H1 (cell line): ENCODE results near the gene CHFR. TPM values are rescaled to one million over a fixed set of nuclear protein-coding genes. Genes with fewer than 3 reads are reported as not detected.
A peak's percentile ranks its signal among the peaks of the same experiment; 100 is the strongest.

ENCODE experiments used
- CTCF ChIA-PET: fragments of 300-600 bp; sonication (Branson Sonifier 250); formaldehyde crosslinking; loops from one replicate; lab custom pipeline; 2021; ENCODE audit not compliant: partially characterized antibody; lab: Charles Lee
- POLR2A ChIA-PET: fragments of 300-600 bp; sonication (Branson Sonifier 250); formaldehyde crosslinking; loops from one replicate; lab custom pipeline; 2021; ENCODE audit warnings: inconsistent platforms; ENCODE audit not compliant: partially characterized antibody; lab: Charles Lee
- DNase-seq, 2 experiments: peaks; one replicate each; pipeline versions ENCODE4 v3.0.0 to v3.0.0-alpha.2; 2010 to 2022; ENCODE audit warnings: low spot score in 2 of 2, low read depth in 1 of 2, mixed read lengths in 1 of 2
- FAIRE-seq: peaks from 2 replicates; lab custom pipeline; 2011; peaks lifted over from hg19 to GRCh38; lab: Jason Lieb, UNC
- H2AFZ ChIP-seq: 2 replicates; pipeline ENCODE4 v1.8.1; 2012; ENCODE audit warnings: low read length, inconsistent platforms
- H2AK5ac ChIP-seq: 2 replicates; pipeline ENCODE4 v1.6.1; 2013; ENCODE audit warnings: low read depth, low read length
- H2BK120ac ChIP-seq: replicated peaks from 2 replicates; pipeline ENCODE3; 2013; ENCODE audit warnings: low read depth, low read length, inconsistent platforms
- H2BK12ac ChIP-seq: 2 replicates; pipeline ENCODE4 v1.6.1; 2013; ENCODE audit warnings: low read depth, low read length
- H2BK15ac ChIP-seq: 2 replicates; pipeline ENCODE4 v1.6.1; 2013; ENCODE audit warnings: low read length
- H2BK20ac ChIP-seq: 2 replicates; pipeline ENCODE4 v1.6.1; 2013; ENCODE audit warnings: low read length
- H2BK5ac ChIP-seq: 2 replicates; pipeline ENCODE4 v1.6.1; 2013; ENCODE audit warnings: low read depth, low read length
- H3K14ac ChIP-seq: 2 replicates; pipeline ENCODE4 v1.6.1; 2013; ENCODE audit warnings: inconsistent platforms; ENCODE audit not compliant: insufficient read length
- H3K18ac ChIP-seq: 2 replicates; pipeline ENCODE4 v1.6.1; 2013; ENCODE audit warnings: low read length; ENCODE audit errors: extremely low read depth
- H3K23ac ChIP-seq: 2 replicates; pipeline ENCODE4 v1.6.1; 2013; ENCODE audit warnings: inconsistent platforms; ENCODE audit not compliant: insufficient read length
- H3K23me2 ChIP-seq: 2 replicates; pipeline ENCODE4 v1.6.1; 2013; ENCODE audit warnings: low read depth, low read length
- H3K27ac ChIP-seq: 2 replicates; pipeline ENCODE4 v1.6.1; 2011; ENCODE audit warnings: low read depth, low read length, inconsistent platforms
- H3K27me3 ChIP-seq, 4 experiments: replicated peaks in 1 of 4; 1 replicate in 1 of 4; 2 replicates in 3 of 4; pipeline versions ENCODE4 v1.6.1 to v1.8.1; 2011 to 2013; ENCODE audit warnings: low read length in 3 of 4, mild to moderate bottlenecking in 3 of 4, inconsistent platforms in 2 of 4, mixed read lengths in 2 of 4, moderate library complexity in 1 of 4; ENCODE audit not compliant: control insufficient read depth in 3 of 4, insufficient read depth in 3 of 4; ENCODE audit errors: extremely low read depth in 1 of 4
- H3K36me3 ChIP-seq, 4 experiments: 2 replicates each; pipeline versions ENCODE4 v1.6.1 to v1.8.1; 2011 to 2013; ENCODE audit warnings: mild to moderate bottlenecking in 4 of 4, low read length in 3 of 4, moderate library complexity in 2 of 4, control low read depth in 1 of 4, inconsistent platforms in 1 of 4; ENCODE audit not compliant: insufficient read depth in 4 of 4, control insufficient read depth in 2 of 4
- H3K4ac ChIP-seq: replicated peaks from 2 replicates; pipeline ENCODE3; 2013; ENCODE audit warnings: low read length, low read depth, mixed read lengths, inconsistent platforms; ENCODE audit not compliant: insufficient read length
- H3K4me1 ChIP-seq, 4 experiments: replicated peaks in 1 of 4; 1 replicate in 1 of 4; 2 replicates in 3 of 4; pipeline versions ENCODE4 v1.6.1 to v1.8.1; 2011 to 2013; ENCODE audit warnings: low read length in 3 of 4, inconsistent platforms in 2 of 4, mixed read lengths in 1 of 4; ENCODE audit not compliant: insufficient read depth in 4 of 4, control insufficient read depth in 3 of 4
- H3K4me2 ChIP-seq, 2 experiments: 2 replicates each; pipeline versions ENCODE4 v1.6.1 to v1.8.1; 2011 to 2013; ENCODE audit warnings: low read depth in 2 of 2, low read length in 2 of 2, control low read depth in 1 of 2, inconsistent platforms in 1 of 2, mild to moderate bottlenecking in 1 of 2; ENCODE audit not compliant: insufficient read depth in 1 of 2
- H3K4me3 ChIP-seq, 4 experiments: fragments of 200-600, 300-600 bp in 1 of 4; sonication (generic), shearing (Covaris generic), sonication (Bioruptor Twin) in 1 of 4; 2 replicates each; pipeline versions ENCODE4 v1.5.1 to v1.8.1; 2011 to 2016; ENCODE audit warnings: low read length in 4 of 4, low read depth in 3 of 4, control low read depth in 2 of 4, inconsistent platforms in 2 of 4, mild to moderate bottlenecking in 2 of 4, mixed read lengths in 1 of 4, moderate library complexity in 1 of 4; ENCODE audit not compliant: insufficient read depth in 2 of 4; ENCODE audit errors: extremely low read depth in 1 of 4
- H3K56ac ChIP-seq: replicated peaks from 2 replicates; pipeline ENCODE3; 2013; ENCODE audit warnings: low read depth, mild to moderate bottlenecking, mixed read lengths, low read length, inconsistent platforms; ENCODE audit not compliant: insufficient read length
- H3K79me1 ChIP-seq: 2 replicates; pipeline ENCODE4 v1.6.1; 2013; ENCODE audit warnings: low read depth, low read length, control low read depth
- H3K79me2 ChIP-seq, 2 experiments: 2 replicates each; pipeline versions ENCODE4 v1.6.1 to v1.8.1; 2012 to 2013; ENCODE audit warnings: low read length in 2 of 2, mild to moderate bottlenecking in 2 of 2, inconsistent platforms in 1 of 2; ENCODE audit not compliant: insufficient read depth in 2 of 2, control insufficient read depth in 1 of 2
- H3K9ac ChIP-seq, 4 experiments: replicated peaks in 1 of 4; 1 replicate in 1 of 4; 2 replicates in 3 of 4; pipeline versions ENCODE4 v1.6.1 to v1.8.1; 2011 to 2013; ENCODE audit warnings: low read depth in 3 of 4, low read length in 3 of 4, control low read depth in 2 of 4, mild to moderate bottlenecking in 2 of 4, moderate library complexity in 2 of 4, inconsistent platforms in 1 of 4; ENCODE audit errors: extremely low read depth in 1 of 4
- H3K9me3 ChIP-seq, 2 experiments: 2 replicates each; pipeline versions ENCODE4 v1.6.1 to v1.8.1; 2012 to 2013; ENCODE audit warnings: mild to moderate bottlenecking in 2 of 2, moderate library complexity in 2 of 2, control low read depth in 1 of 2, inconsistent platforms in 1 of 2, low read depth in 1 of 2, low read length in 1 of 2, mixed read lengths in 1 of 2; ENCODE audit not compliant: insufficient read depth in 2 of 2
- H4K20me1 ChIP-seq, 2 experiments: replicated peaks in 1 of 2; 2 replicates each; pipeline versions ENCODE3 to v1.8.1; 2011 to 2013; ENCODE audit warnings: inconsistent platforms in 2 of 2, low read length in 2 of 2, mild to moderate bottlenecking in 1 of 2; ENCODE audit not compliant: insufficient read depth in 2 of 2, control insufficient read depth in 1 of 2
- H4K5ac ChIP-seq: 2 replicates; pipeline ENCODE4 v1.6.1; 2013; ENCODE audit warnings: low read length, low read depth, mixed read lengths, inconsistent platforms; ENCODE audit not compliant: insufficient read length
- H4K8ac ChIP-seq: 2 replicates; pipeline ENCODE4 v1.8.0; 2013; ENCODE audit warnings: mild to moderate bottlenecking, moderate library complexity, low read length, inconsistent platforms; ENCODE audit not compliant: insufficient read depth; ENCODE audit errors: extremely low read depth
- H4K91ac ChIP-seq: replicated peaks from 2 replicates; pipeline ENCODE3; 2013; ENCODE audit warnings: low read length, mixed read lengths, inconsistent platforms; ENCODE audit not compliant: insufficient read length
- ASH2L ChIP-seq: fragments of 200-600, 300-600 bp; sonication (generic); IDR thresholded peaks from one replicate; pipeline ENCODE4 v1.7.1; 2017; ENCODE audit warnings: low read length
- NANOG ChIP-seq: IDR thresholded peaks from 2 replicates; pipeline ENCODE4 v1.6.1; 2011; ENCODE audit warnings: low read length, low read depth, mild to moderate bottlenecking, inconsistent platforms; ENCODE audit not compliant: insufficient read depth, poor library complexity, severe bottlenecking
- ZNF274 ChIP-seq: IDR thresholded peaks from 2 replicates; pipeline ENCODE4 v1.7.0; 2012; ENCODE audit warnings: low read length, borderline replicate concordance; ENCODE audit errors: extremely low read depth
- WGBS, 2 experiments: shearing (Covaris generic) in 1 of 2; methylation state at CpG; one replicate each; pipeline versions ENCODE4 v1.1.6 to v1.1.7; 2013 to 2015; ENCODE audit warnings: low lambda C conversion rate in 2 of 2, mixed read lengths in 2 of 2, inconsistent platforms in 1 of 2, low coverage in 1 of 2, missing lambda C conversion rate in 1 of 2; ENCODE audit not compliant: insufficient replicate concordance in 2 of 2, insufficient coverage in 1 of 2, insufficient read length in 1 of 2; ENCODE audit errors: extremely low coverage in 1 of 2, missing lambda C conversion rate in 1 of 2; 5-methylcytosine and 5-hydroxymethylcytosine counted together
- polyA plus RNA-seq, 7 experiments: library from polyadenylated mRNA; depleted of rRNA in 3 of 7; stranded (reverse) in 5 of 7; unstranded in 2 of 7; fragments of >200 nt in 5 of 7; fragments of 200-250 nt in 2 of 7; gene quantifications; 1 replicate in 5 of 7; 2 replicates in 1 of 7; 4 replicates in 1 of 7; pipeline versions ENCODE4 v1.2.1 to v1.2.3, GENCODE V29; 2011 to 2013; ENCODE audit warnings: missing spikeins in 2 of 7, mixed read lengths in 2 of 7
- total RNA-seq: library from RNA; stranded (reverse); fragmentation: NEBNext Ultra II Directional; extraction: Animal tissue kit (Norgen Biotek cat#: 25700); gene quantifications from 2 replicates; pipeline ENCODE4 v1.2.1, GENCODE V29; 2021

The CHFR gene
- total and polyA plus RNA-seq, 2 of the 8 experiments (the other 6 are each of a cell fraction or from before 2014, with no cell fraction given) = 31.4 to 44.6 TPM

GRCh38 chr12:132925597-132926414, 38.4 kb upstream of the CHFR start:
- Histone ChIP-seq H3K4me2 (no peak overlapping the region), H4K91ac (no peak overlapping the region), H3K27me3 (no peaks in the 10 kb centered on the region), H2BK20ac (no peak overlapping the region), H4K20me1 (no peaks in the 10 kb centered on the region), H3K56ac (no peak overlapping the region), H3K14ac (no peak overlapping the region), H4K8ac (no peak overlapping the region), H4K5ac (no peak overlapping the region), H3K9me3 (peaks cover 78 to 86% of the 10 kb centered on the region in 2 experiments), H3K23ac (no peak overlapping the region), H3K4me3 (peak overlapping the region in 1 of 4 experiments; percentile 22; a peak in 1 of 8 replicates), H2AFZ (no peak overlapping the region), H3K79me1 (no peaks in the 10 kb centered on the region), H3K9ac (no peak overlapping the region), H3K79me2 (no peaks in the 10 kb centered on the region), H3K36me3 (peaks cover 0 to 28% (median 10%) of the 10 kb centered on the region in 4 experiments; a peak in 3 of 8 replicates), H3K27ac (no peak overlapping the region), H3K18ac (no peak overlapping the region), H3K4ac (no peak overlapping the region), H2BK120ac (no peak overlapping the region), H3K4me1 (no peaks in the 10 kb centered on the region), H2BK15ac (no peak overlapping the region), H2AK5ac (no peak overlapping the region), H2BK12ac (no peak overlapping the region), H2BK5ac (no peak overlapping the region), H3K23me2 (no peaks in the 10 kb centered on the region)
- peak in 1 of 2 experiments; percentile 27 for DNase-seq
- TF ChIP-seq NANOG = no peak
- peak; percentile 91 for TF ChIP-seq ZNF274
- TF ChIP-seq ASH2L = no peak
- WGBS, 2 experiments = 92% methylated on average over 8 of the region's 8 CpGs; no CpG with 5 or more reads in 1 of the 2 experiments
- ChIA-PET CTCF (interaction anchor here (1.2 to 2.6 kb wide), 4 partner anchors 9 to 78 kb away, joined by 3 to 9 read pairs (median 3); no protein-coding TSS in a partner anchor), POLR2A (interaction anchor here (0.8 kb wide), 1 partner anchor 18 kb away, joined by 3 read pairs; no protein-coding TSS in a partner anchor)
- FAIRE-seq = no peak
